SK-N-SH (cell line): ENCODE results near the gene CT45A10. TPM values are rescaled to one million over a fixed set of nuclear protein-coding genes. Genes with fewer than 3 reads are reported as not detected.
"Not testable (repeated sequence)": the region's sequence is repeated elsewhere in the genome, so short reads cannot be mapped to it uniquely, and the experiment has no call there.

ENCODE experiments used
- CTCF ChIA-PET: fragments of 300-600, 350-600 bp; formaldehyde crosslinking; extraction: SDS; loops from one replicate; lab custom pipeline; 2021; lab: Yijun Ruan, JAX
- POLR2A ChIA-PET: fragments of 350-600 bp; sonication (Branson Sonifier 250); formaldehyde crosslinking; extraction: SDS; loops from one replicate; lab custom pipeline; 2020; ENCODE audit warnings: antibody characterized with exemption, inconsistent platforms; lab: Yijun Ruan, JAX
- DNase-seq: peaks from one replicate; pipeline ENCODE4 v3.0.0; 2012
- H2AFZ ChIP-seq: fragments of 200-600 bp; sonication (generic); 2 replicates; pipeline ENCODE4 v1.8.1; 2016; ENCODE audit warnings: antibody characterized with exemption, mild to moderate bottlenecking, low read depth
- H3F3A ChIP-seq: fragments of 200-600 bp; sonication (generic); replicated peaks from 2 replicates; pipeline ENCODE3; 2016; ENCODE audit warnings: antibody characterized with exemption, mild to moderate bottlenecking; ENCODE audit not compliant: insufficient read depth
- H3K27ac ChIP-seq, 2 experiments: fragments of 200-500 bp in 1 of 2; fragments of 200-600 bp in 1 of 2; sonication (Bioruptor generic) in 1 of 2; sonication (generic), shearing (Covaris generic) in 1 of 2; 2 replicates each; pipeline versions ENCODE4 v1.5.1 to v1.6.1; 2014 to 2016; ENCODE audit warnings: low read depth in 2 of 2, inconsistent platforms in 1 of 2, low read length in 1 of 2, mild to moderate bottlenecking in 1 of 2, mixed read lengths in 1 of 2
- H3K27me3 ChIP-seq: fragments of 200-600 bp; sonication (generic), shearing (Covaris generic); 2 replicates; pipeline ENCODE4 v1.6.1; 2016; ENCODE audit warnings: mixed run types; ENCODE audit not compliant: insufficient read depth
- H3K36me3 ChIP-seq, 2 experiments: fragments of 200-500 bp in 1 of 2; fragments of 200-600 bp in 1 of 2; sonication (Bioruptor generic) in 1 of 2; sonication (generic) in 1 of 2; replicated peaks in 1 of 2; 2 replicates each; pipeline versions ENCODE3 to v1.5.1; 2014 to 2016; ENCODE audit warnings: low read length in 1 of 2, mild to moderate bottlenecking in 1 of 2; ENCODE audit not compliant: insufficient read depth in 2 of 2, control insufficient read depth in 1 of 2
- H3K4me1 ChIP-seq, 2 experiments: fragments of 200-500 bp in 1 of 2; fragments of 200-600 bp in 1 of 2; sonication (Bioruptor generic) in 1 of 2; sonication (generic), shearing (Covaris generic) in 1 of 2; 2 replicates each; pipeline versions ENCODE4 v1.5.1 to v1.6.1; 2014 to 2016; ENCODE audit warnings: low read depth in 1 of 2, low read length in 1 of 2, mixed run types in 1 of 2; ENCODE audit not compliant: insufficient read depth in 2 of 2, control insufficient read depth in 1 of 2
- H3K4me2 ChIP-seq: fragments of 200-600 bp; sonication (generic), shearing (Covaris generic); 2 replicates; pipeline ENCODE4 v1.6.1; 2017; ENCODE audit warnings: mixed run types
- H3K4me3 ChIP-seq, 2 experiments: fragments of 200-500 bp in 1 of 2; fragments of 200-600 bp in 1 of 2; sonication (Bioruptor generic) in 1 of 2; sonication (generic), shearing (Covaris generic) in 1 of 2; 2 replicates each; pipeline versions ENCODE4 v1.5.1 to v1.8.1; 2014 to 2016; ENCODE audit warnings: low read depth in 2 of 2, inconsistent platforms in 1 of 2, low read length in 1 of 2, mild to moderate bottlenecking in 1 of 2, mixed read lengths in 1 of 2, moderate library complexity in 1 of 2
- H3K79me2 ChIP-seq: fragments of 200-600 bp; sonication (generic); 2 replicates; pipeline ENCODE4 v1.8.1; 2017; ENCODE audit warnings: mild to moderate bottlenecking; ENCODE audit not compliant: insufficient read depth
- H3K9ac ChIP-seq: fragments of 200-600 bp; sonication (generic); 2 replicates; pipeline ENCODE4 v1.6.1; 2017; ENCODE audit warnings: mixed run types
- H3K9me2 ChIP-seq: fragments of 200-600 bp; sonication (generic); 2 replicates; pipeline ENCODE4 v1.6.1; 2017; ENCODE audit warnings: mixed run types
- H3K9me3 ChIP-seq: fragments of 200-600 bp; sonication (generic); 2 replicates; pipeline ENCODE4 v1.6.1; 2017; ENCODE audit warnings: mixed run types, mild to moderate bottlenecking, moderate library complexity
- H4K20me1 ChIP-seq: fragments of 200-600 bp; sonication (generic); 2 replicates; pipeline ENCODE4 v1.6.1; 2017; ENCODE audit warnings: mild to moderate bottlenecking, mixed run types; ENCODE audit not compliant: insufficient read depth
- WGBS: methylation state at CpG from one replicate; pipeline ENCODE4 v1.1.6; 2017; ENCODE audit warnings: low lambda C conversion rate; 5-methylcytosine and 5-hydroxymethylcytosine counted together
- polyA plus RNA-seq, 3 experiments: library from polyadenylated mRNA; depleted of rRNA; stranded (reverse); fragments of >200 nt; gene quantifications; 2 replicates each; pipeline ENCODE4 v1.2.3, GENCODE V29; 2012

Gene CT45A10
- polyA plus RNA-seq, 1 of the 3 experiments (the other 2 are of a cell fraction), result not detected

- POLR2A ChIA-PET, H3K9me2 ChIP-seq, H4K20me1 ChIP-seq, H2AFZ ChIP-seq, H3K9me3 ChIP-seq, H3K9ac ChIP-seq, DNase-seq, H3F3A ChIP-seq, CTCF ChIA-PET, H3K27me3 ChIP-seq, H3K4me1 ChIP-seq, H3K36me3 ChIP-seq, H3K4me2 ChIP-seq, H3K27ac ChIP-seq, H3K79me2 ChIP-seq, H3K4me3 ChIP-seq: not testable (repeated sequence)
- no CpG with 5 or more reads among the region's 17 CpGs for WGBS
These were observed 56.1 kb downstream of the CT45A10 start, which contains the start of gene CT45A7 for GRCh38 chrX:135837180-135837579. Gene CT45A7 (minus strand): TSS chrX:135837280. CDS start chrX:135833533, 3,747 bp downstream.

Other genes with a start within 250 kb of the CT45A10 start
- not detected in 2 replicates for gene CT45A1, start 179.8 kb downstream of the CT45A10 start, polyA plus RNA-seq (2012; rRNA removed)
- gene CT45A3, start 125.3 kb downstream of the CT45A10 start, polyA plus RNA-seq (2012; rRNA removed), result not detected in 2 replicates
- gene CT45A5, start 107.9 kb downstream of the CT45A10 start, polyA plus RNA-seq (2012; rRNA removed), result not detected in 2 replicates
- not detected in 2 replicates for gene CT45A6, start 90.7 kb downstream of the CT45A10 start, polyA plus RNA-seq (2012; rRNA removed)
- not detected in 2 replicates for gene CT45A2, start 73.4 kb downstream of the CT45A10 start, polyA plus RNA-seq (2012; rRNA removed)
- gene CT45A7, start 56.2 kb downstream of the CT45A10 start, polyA plus RNA-seq (2012; rRNA removed), result not detected in 2 replicates
- not detected in 2 replicates for gene CT45A8, start 38.9 kb downstream of the CT45A10 start, polyA plus RNA-seq (2012; rRNA removed)
- gene CT45A9, start 21.6 kb downstream of the CT45A10 start, polyA plus RNA-seq (2012; rRNA removed), result not detected in 2 replicates
- not detected in 2 replicates for gene SAGE1, start 272 bp upstream of the CT45A10 start, polyA plus RNA-seq (2012; rRNA removed)
- gene MMGT1, start 80.5 kb upstream of the CT45A10 start, polyA plus RNA-seq (2012; rRNA removed), result 7.3 and 8.7 TPM in 2 replicates
- gene SLC9A6, start 92.0 kb upstream of the CT45A10 start, polyA plus RNA-seq (2012; rRNA removed), result 5.0 and 6.7 TPM in 2 replicates